GM23338 (cell line): Measurements from ENCODE around the gene SLBP. TPM values are rescaled to one million over a fixed set of nuclear protein-coding genes. Genes with fewer than 3 reads are reported as not detected.
"Not testable (repeated sequence)": the region's sequence is repeated elsewhere in the genome, so short reads cannot be mapped to it uniquely, and the experiment has no call there.

Source experiments
- ATAC-seq: fragments of 200-7000 bp; cut with Tn5 transposase; 3 replicates; pipeline ENCODE4 v1.9.1; 2020
- DNase-seq: peaks from one replicate; pipeline ENCODE4 v3.0.0-alpha.2; 2015; ENCODE audit warnings: low spot score
- H2AFZ ChIP-seq: fragments of 200-600 bp; sonication (generic); 2 replicates; pipeline ENCODE4 v1.8.0; 2016; ENCODE audit warnings: antibody characterized with exemption, mild to moderate bottlenecking, moderate library complexity
- H3F3A ChIP-seq: fragments of 200-600 bp; sonication (generic); replicated peaks from 2 replicates; pipeline ENCODE4 v1.8.0; 2017; ENCODE audit warnings: antibody characterized with exemption, mixed run types, low read depth
- H3K27ac ChIP-seq: fragments of 200-600 bp; sonication (generic); 2 replicates; pipeline ENCODE4 v1.6.1; 2016; ENCODE audit warnings: low read depth
- H3K27me3 ChIP-seq: fragments of 200-600 bp; sonication (generic); 2 replicates; pipeline ENCODE4 v1.8.0; 2016; ENCODE audit warnings: mild to moderate bottlenecking, mixed run types, moderate library complexity; ENCODE audit not compliant: insufficient read depth
- H3K36me3 ChIP-seq: fragments of 200-600 bp; sonication (generic); 2 replicates; pipeline ENCODE4 v1.8.0; 2016; ENCODE audit warnings: mild to moderate bottlenecking; ENCODE audit not compliant: insufficient read depth
- H3K4me1 ChIP-seq: fragments of 200-600 bp; sonication (generic); 2 replicates; pipeline ENCODE4 v1.8.0; 2016; ENCODE audit warnings: mild to moderate bottlenecking, moderate library complexity; ENCODE audit not compliant: insufficient read depth
- H3K4me2 ChIP-seq: fragments of 200-600 bp; sonication (generic); 2 replicates; pipeline ENCODE4 v1.7.1; 2017; ENCODE audit warnings: mixed run types
- H3K4me3 ChIP-seq: fragments of 200-600 bp; sonication (generic); 2 replicates; pipeline ENCODE4 v1.6.1; 2016; ENCODE audit warnings: mixed run types
- H3K79me2 ChIP-seq: fragments of 200-600 bp; sonication (generic); replicated peaks from 2 replicates; pipeline ENCODE4 v1.8.0; 2017; ENCODE audit warnings: mild to moderate bottlenecking; ENCODE audit not compliant: insufficient read depth
- H3K9me2 ChIP-seq: fragments of 200-600 bp; sonication (generic); 2 replicates; pipeline ENCODE4 v1.8.0; 2017; ENCODE audit not compliant: insufficient read depth
- H4K20me1 ChIP-seq: fragments of 200-600 bp; sonication (generic); replicated peaks from 2 replicates; pipeline ENCODE4 v1.8.0; 2017; ENCODE audit warnings: mild to moderate bottlenecking; ENCODE audit not compliant: insufficient read depth
- H3K27ac Mint-ChIP-seq: 2 replicates; pipeline ENCODE4 v1.8.0; 2020; ENCODE audit warnings: inconsistent platforms, mild to moderate bottlenecking, moderate library complexity, mixed read lengths
- H3K27me3 Mint-ChIP-seq: 3 replicates; pipeline ENCODE4 v1.8.0; 2022; ENCODE audit warnings: low read depth, mild to moderate bottlenecking, moderate library complexity, mixed read lengths, inconsistent platforms; ENCODE audit not compliant: insufficient read depth, poor library complexity
- H3K36me3 Mint-ChIP-seq: 3 replicates; pipeline ENCODE4 v1.8.0; 2021; ENCODE audit warnings: low read depth, mild to moderate bottlenecking, inconsistent platforms, moderate library complexity, mixed read lengths
- H3K4me1 Mint-ChIP-seq: 3 replicates; pipeline ENCODE4 v1.8.0; 2020; ENCODE audit warnings: mild to moderate bottlenecking, inconsistent platforms, mixed read lengths
- H3K4me3 Mint-ChIP-seq: 3 replicates; pipeline ENCODE4 v1.8.0; 2021; ENCODE audit warnings: moderate library complexity, mild to moderate bottlenecking, inconsistent platforms, mixed read lengths
- H3K9me3 Mint-ChIP-seq: 3 replicates; pipeline ENCODE4 v1.8.0; 2020; ENCODE audit warnings: moderate library complexity, mild to moderate bottlenecking, inconsistent platforms, mixed read lengths
- CREB1 ChIP-seq: fragments of 250-450 bp; sonication (Bioruptor Pico); IDR thresholded peaks from 2 replicates; pipeline ENCODE4 v1.5.0; 2020; ENCODE audit warnings: low read depth, mild to moderate bottlenecking, moderate library complexity
- CTCF ChIP-seq, 2 experiments: fragments of 200-600 bp in 1 of 2; sonication (generic) in 1 of 2; conservative IDR thresholded peaks; 2 replicates each; pipeline versions ENCODE4 v1.5.1 to v1.6.1; 2016 to 2017; ENCODE audit warnings: antibody characterized with exemption in 2 of 2, low read depth in 2 of 2, mild to moderate bottlenecking in 2 of 2, moderate library complexity in 1 of 2
- EZH2phosphoT487 ChIP-seq: fragments of 200-600 bp; sonication (generic); IDR thresholded peaks from one replicate; pipeline ENCODE4 v1.8.1; 2018; ENCODE audit warnings: antibody characterized with exemption; ENCODE audit not compliant: unreplicated experiment
- JUNB ChIP-seq: IDR thresholded peaks from one replicate; pipeline ENCODE4 v1.6.1; 2016; ENCODE audit warnings: antibody characterized with exemption; ENCODE audit not compliant: unreplicated experiment
- NANOG ChIP-seq: IDR thresholded peaks from 2 replicates; pipeline ENCODE4 v1.6.1; 2016; ENCODE audit warnings: antibody characterized with exemption, borderline replicate concordance
- POLR2AphosphoS5 ChIP-seq: IDR thresholded peaks from 2 replicates; pipeline ENCODE4 v1.6.1; 2016; ENCODE audit warnings: antibody characterized with exemption, low read depth
- REST ChIP-seq: IDR thresholded peaks from one replicate; pipeline ENCODE4 v1.6.1; 2018; ENCODE audit warnings: antibody characterized with exemption; ENCODE audit not compliant: unreplicated experiment
- ZNF114 ChIP-seq: fragments of 250-450 bp; sonication (Bioruptor Pico); IDR thresholded peaks from 2 replicates; pipeline ENCODE4 v1.5.0; 2020; ENCODE audit warnings: mild to moderate bottlenecking, moderate library complexity
- polyA plus RNA-seq: library from polyadenylated mRNA; unstranded; fragments of >200 nt; fragmentation: Nextera tagmentation; extraction: Ambion mirVana; gene quantifications from 2 replicates; pipeline ENCODE4 v1.2.1, GENCODE V29; 2016
- total RNA-seq: library from RNA; depleted of rRNA; stranded (reverse); fragments of >200 nt; shearing (Covaris generic); gene quantifications from 2 replicates; pipeline ENCODE4 v1.2.3, GENCODE V29; 2014
- TF ChIP-seq, protein P1 (sequence below): IDR thresholded peaks from 2 replicates; pipeline ENCODE4 v1.6.1; 2016; ENCODE audit warnings: antibody characterized with exemption

Gene SLBP
- total and polyA plus RNA-seq, 2 experiments from 2014 or later = 54.4 to 58.6 TPM

- TF ChIP-seq ZNF114 (CRISPR knock-in tag) (no peak), NANOG (no peak), EZH2phosphoT487 (no peak), REST (no peak), CREB1 (no peak), CTCF (conservative IDR thresholded peaks at IDR 0.05; ENCODE audit: low read depth in 2 of 2) (no peak), POLR2AphosphoS5 (no peak), JUNB (no peak)
Observed at GRCh38 chr4:1673671-1674070, 38.4 kb downstream of the SLBP start (continued).

DNA sequence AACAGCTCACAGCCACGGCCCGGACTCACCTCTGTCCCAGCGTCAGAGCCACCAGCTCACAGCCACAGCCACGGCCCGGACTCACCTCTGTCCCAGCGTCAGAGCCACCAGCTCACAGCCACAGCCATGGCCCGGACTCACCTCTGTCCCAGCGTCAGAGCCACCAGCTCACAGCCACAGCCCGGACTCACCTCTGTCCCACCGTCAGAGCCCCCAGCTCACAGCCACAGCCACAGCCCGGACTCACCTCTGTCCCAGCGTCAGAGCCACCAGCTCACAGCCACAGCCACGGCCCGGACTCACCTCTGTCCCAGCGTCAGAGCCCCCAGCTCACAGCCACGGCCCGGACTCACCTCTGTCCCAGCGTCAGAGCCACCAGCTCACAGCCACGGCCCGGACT, 41.1 kb downstream of the SLBP start:
- DNase-seq, H3K4me3 Mint-ChIP-seq, ATAC-seq, H3K27me3 ChIP-seq, H4K20me1 ChIP-seq, H3K4me1 ChIP-seq, H3K27ac Mint-ChIP-seq, H3K9me2 ChIP-seq, H3K9me3 Mint-ChIP-seq, H2AFZ ChIP-seq, H3K4me3 ChIP-seq, H3K36me3 Mint-ChIP-seq, H3K4me2 ChIP-seq, H3K27ac ChIP-seq, H3F3A ChIP-seq, H3K36me3 ChIP-seq, H3K79me2 ChIP-seq: not testable (repeated sequence)
- H3K4me1 Mint-ChIP-seq = peaks cover 11% of the 10 kb centered on the region
- peaks cover 13% of the 10 kb centered on the region for H3K27me3 Mint-ChIP-seq

DNA sequence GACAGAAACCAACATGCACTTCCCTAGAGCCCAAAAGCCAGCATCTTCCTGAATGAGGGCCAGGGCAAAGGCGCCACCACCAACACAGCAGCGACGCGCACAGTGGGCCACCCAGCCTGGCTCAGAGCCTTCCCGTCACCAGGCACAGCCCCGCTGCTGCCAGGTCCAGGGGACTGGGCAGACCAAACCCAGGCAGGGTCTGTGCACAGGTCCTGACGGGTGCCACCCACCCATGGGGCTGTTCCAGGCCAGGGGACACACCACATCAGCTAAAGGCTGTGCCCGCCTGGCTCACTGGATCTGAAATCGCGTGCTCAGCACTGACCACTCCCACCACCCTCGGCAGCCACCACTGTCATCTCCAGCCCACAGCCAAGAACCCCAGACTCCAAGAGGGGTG, 41.8 kb downstream of the SLBP start:
- H3K36me3 ChIP-seq = no peaks in the 10 kb centered on the region
- Mint-ChIP-seq H3K27me3 (peaks cover 13% of the 10 kb centered on the region), H3K4me1 (peaks cover 11% of the 10 kb centered on the region), H3K27ac (no peak overlapping the region), H3K36me3 (no peaks in the 10 kb centered on the region), H3K4me3 (no peak overlapping the region), H3K9me3 (no peaks in the 10 kb centered on the region; the same call in 2 of the 3 replicates)
- no peaks in the 10 kb centered on the region for H3K27me3 ChIP-seq
- H3K4me1 ChIP-seq = no peaks in the 10 kb centered on the region
- TF ChIP-seq, protein P1, sequence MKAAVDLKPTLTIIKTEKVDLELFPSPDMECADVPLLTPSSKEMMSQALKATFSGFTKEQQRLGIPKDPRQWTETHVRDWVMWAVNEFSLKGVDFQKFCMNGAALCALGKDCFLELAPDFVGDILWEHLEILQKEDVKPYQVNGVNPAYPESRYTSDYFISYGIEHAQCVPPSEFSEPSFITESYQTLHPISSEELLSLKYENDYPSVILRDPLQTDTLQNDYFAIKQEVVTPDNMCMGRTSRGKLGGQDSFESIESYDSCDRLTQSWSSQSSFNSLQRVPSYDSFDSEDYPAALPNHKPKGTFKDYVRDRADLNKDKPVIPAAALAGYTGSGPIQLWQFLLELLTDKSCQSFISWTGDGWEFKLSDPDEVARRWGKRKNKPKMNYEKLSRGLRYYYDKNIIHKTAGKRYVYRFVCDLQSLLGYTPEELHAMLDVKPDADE = no peak
- no peak for DNase-seq
- no peaks in the 10 kb centered on the region for H4K20me1 ChIP-seq
- H3K79me2 ChIP-seq = no peaks in the 10 kb centered on the region
- H2AFZ ChIP-seq = no peak overlapping the region
- no peak overlapping the region for H3K4me2 ChIP-seq
- no peak for ATAC-seq
- no peaks in the 10 kb centered on the region for H3K9me2 ChIP-seq
- no peaks in the 10 kb centered on the region for H3F3A ChIP-seq
- H3K4me3 ChIP-seq = no peak overlapping the region
- H3K27ac ChIP-seq = no peak overlapping the region
